NCI-H446 (cell line): ENCODE data around the gene NDEL1.

Experiments used
- DNase-seq, 2 experiments: peaks; one replicate each; lab custom pipeline; 2025; lab: John Stamatoyannopoulos, UW

The NDEL1 gene

GRCh38 chr17:8479431-8479947 is 43.8 kb downstream of the NDEL1 start:
- DNase-seq = no peak

DNA sequence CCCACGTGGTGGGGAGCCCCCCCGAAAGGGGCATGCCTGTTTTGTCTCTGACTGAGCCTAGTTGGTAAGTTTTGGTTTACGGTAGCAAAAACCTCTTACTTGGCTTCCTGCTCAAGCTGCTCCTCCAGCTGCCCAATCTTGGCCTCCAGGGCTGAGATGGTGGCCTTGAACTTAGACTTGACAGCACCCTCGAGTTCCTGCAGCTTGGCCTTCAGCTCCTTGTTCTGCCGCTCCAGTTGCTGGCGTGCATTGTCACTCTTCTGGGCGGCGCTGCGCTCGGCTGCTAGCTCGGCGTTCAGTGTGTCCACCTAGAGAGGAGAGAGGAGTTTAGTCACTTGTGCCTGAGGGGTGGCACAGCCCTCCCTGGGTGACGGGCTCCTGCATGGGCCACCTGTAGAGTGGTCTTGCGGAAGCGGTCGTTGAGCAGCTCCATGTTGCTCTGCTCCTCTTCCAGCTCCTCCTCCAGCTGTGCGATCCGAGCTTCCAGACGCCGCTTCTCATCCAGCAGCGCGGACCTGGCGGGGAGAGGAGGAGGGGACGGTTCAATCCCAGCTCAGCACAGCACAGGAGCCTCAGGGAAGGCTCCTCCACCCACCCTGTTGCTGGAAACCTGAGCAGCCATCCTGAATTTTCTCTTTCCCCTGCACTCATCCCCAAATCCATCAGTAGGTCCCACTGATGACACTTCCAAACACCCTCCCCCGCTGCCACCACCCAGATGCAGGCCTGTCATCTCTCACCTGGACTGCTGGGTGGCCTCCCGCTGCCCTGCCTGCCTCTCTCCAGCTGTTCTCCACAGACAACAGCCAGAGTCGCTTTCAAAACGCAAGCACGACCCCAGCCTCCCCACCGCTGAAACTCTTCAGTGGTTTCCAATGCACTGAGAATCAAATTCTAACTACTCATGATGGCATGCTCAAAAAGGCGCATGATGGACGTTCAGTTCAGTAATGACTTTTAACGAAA is 44.6 kb downstream of the NDEL1 start:
- DNase-seq = no peak

GRCh38 chr17:8481089-8481488 is 45.4 kb downstream of the NDEL1 start:
- no peak for DNase-seq

GRCh38 chr17:8481703-8482102 is 46.0 kb downstream of the NDEL1 start:
- no peak for DNase-seq

DNA sequence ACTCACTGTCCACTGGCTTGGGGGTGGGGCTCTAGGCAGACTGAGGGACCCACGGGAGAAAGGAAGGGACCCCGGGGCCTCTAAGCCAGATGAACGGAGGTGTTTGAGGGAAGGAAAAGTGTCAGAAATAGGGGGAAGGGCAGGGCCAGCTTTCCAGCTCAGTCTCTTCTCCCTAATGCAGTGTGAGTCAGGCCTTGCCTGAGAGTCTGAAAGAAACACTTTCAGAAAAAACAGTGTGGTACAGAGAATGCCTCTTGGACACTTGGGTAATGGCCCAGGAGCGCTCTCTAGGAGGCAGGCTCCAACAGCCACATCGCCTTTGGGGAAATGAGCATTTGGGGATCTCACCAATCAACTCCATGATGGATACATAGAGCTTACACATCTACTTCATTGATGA is 46.9 kb downstream of the NDEL1 start:
- no peak for DNase-seq

GRCh38 chr17:8484465-8484864 is 48.8 kb downstream of the NDEL1 start:
- DNase-seq = no peak

DNA sequence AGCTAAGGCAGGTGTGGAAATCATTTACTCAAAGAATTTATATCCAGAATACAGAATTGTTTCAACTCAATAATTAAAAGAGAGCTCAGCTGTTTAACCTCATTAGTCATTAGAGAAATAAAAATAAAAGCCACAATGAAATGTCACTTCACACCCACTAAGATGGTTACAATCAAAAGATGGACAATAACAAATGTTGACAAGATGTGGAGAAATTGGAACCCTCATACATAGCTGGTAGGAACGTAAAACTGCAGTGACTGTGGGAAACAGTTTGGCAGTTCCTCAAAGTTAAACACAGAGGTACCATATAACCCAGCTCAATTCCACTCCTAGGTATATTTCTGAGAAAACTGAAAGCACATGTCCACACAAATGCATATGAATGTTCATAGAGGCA is 49.8 kb downstream of the NDEL1 start:
- DNase-seq = no peak

DNA sequence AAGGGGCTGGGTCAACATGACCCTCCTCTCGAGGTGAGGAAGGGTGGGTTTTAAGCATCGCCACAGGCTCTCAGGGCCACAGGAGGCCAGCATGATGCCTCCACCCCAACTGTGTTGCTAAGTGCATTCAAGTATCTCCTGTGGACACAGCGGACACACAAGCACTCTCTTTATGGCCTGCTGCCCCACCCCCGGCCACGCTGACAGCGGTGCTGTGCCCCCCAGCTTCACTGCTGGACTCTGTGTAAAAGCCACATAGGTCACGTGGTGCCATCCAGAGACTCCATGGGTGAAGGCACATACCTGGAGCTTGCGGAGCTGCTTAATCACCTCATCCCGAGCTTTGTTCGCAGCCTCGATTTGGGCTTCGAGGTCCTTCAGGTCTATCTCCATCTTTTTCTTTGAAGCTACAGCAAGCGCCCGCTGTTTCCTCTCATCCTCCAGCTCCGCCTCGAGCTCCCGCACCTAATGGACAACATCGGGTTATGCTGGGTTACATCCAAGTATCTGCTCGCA is 51.5 kb downstream of the NDEL1 start:
- DNase-seq = no peak

DNA sequence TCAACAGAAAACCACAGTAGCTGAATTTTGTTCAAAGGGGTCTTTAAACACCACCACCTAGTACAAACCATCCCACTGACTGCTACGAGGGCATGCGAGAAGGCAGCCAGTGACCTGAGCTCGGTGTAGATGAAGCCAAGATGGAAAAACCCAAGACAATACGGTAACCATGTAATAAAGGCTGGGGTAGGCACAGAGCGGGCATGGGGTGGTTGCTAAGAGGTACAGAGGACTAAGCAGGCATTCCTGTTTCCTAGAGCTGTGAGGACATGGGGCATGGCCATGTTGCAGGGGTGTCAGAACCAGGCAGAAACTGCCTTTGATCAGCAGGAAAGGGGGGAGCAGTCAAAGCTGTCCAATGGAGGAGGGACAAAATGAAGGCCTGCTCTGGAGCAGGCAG is 52.1 kb downstream of the NDEL1 start:
- no peak for DNase-seq

- DNase-seq = no peak
Measured at GRCh38 chr17:8488491-8488890, 52.8 kb downstream of the NDEL1 start.

GRCh38 chr17:8488901-8489300 is 53.2 kb downstream of the NDEL1 start:
- DNase-seq = peak in 1 of 2 experiments; percentile 48

DNA sequence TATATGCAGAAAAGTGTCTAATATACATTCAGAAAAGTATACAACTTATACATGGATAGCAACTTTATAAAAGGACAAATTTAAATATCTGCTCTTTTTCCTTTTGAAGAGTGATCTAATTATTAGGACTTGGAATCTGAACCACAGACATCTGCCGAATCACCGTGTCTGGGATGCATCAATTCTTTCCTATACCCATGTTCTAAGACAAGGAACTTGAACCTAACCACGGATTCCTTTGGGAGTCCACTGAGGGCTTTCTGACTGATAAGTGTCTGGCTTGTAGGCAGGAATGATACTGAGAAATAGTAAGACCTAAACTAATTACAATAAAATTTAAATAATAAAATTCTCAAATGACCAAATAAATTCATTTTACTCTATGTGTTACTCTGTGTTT is 54.2 kb downstream of the NDEL1 start:
- no peak for DNase-seq

GRCh38 chr17:8490256-8491023 is 54.8 kb downstream of the NDEL1 start:
- DNase-seq = no peak

DNA sequence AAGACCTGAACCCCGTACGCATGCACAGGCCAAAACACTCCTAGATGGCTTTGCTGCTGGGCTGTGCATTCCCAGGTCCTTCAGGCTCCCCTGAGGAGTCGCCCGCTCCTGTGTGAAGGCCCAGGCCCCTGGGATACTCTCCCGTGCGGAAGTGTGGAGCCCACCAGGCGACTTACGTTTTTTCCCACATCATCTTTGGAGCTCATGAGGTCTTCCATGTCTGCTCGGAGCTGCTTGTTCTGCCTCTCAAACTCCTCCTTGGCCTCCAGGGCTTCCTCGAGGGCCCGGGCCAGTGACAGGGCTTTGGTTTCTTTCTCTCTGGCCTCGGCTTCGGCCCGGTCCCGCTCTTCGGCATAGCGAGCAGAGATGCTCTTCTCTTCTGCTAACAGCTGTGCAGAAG is 56.4 kb downstream of the NDEL1 start:
- no peak for DNase-seq

DNA sequence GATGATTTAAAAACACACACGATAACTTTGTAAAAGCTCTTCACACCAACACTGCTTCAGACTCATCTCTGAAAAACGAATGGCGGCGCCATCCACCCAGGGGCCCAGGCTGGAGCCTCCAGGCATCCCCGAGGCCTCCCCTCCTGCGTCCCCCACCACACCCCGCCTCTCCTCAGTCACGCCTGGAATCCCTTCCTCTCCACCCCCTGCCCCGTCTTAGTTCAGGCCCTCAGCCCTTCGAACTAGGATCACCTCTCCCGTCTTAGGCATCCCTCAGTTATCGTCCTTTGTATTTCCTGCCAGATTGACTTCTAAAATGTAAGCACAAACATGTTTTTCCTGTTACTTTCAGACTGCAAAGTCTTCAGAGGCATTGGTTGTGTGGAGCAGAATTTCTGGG is 58.3 kb downstream of the NDEL1 start:
- no peak for DNase-seq

- no peak for DNase-seq
Measured at GRCh38 chr17:8494506-8495111, 58.9 kb downstream of the NDEL1 start.

DNA sequence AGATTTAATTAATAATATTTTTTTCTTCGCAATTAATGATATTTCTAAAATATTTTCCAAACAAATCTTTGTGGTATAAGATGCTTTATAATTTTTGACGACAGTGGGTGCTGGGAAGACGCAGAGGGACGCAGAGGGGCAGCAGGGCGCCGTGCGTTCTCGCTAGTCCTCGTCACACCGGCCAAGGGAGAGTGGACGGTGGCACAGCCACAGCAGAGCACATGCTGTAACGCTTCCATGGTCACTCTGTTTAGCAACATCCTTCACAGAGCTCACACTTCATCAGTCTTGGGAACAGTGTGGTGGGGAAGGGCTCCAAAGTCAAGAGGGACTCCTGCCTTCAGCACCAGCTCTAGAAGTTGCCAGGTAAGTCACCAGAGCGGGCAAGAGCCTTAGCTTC is 60.4 kb downstream of the NDEL1 start:
- no peak for DNase-seq

GRCh38 chr17:8499171-8499570 is 63.5 kb downstream of the NDEL1 start:
- DNase-seq = no peak

- DNase-seq = no peak
Measured at GRCh38 chr17:8499614-8500013, 63.9 kb downstream of the NDEL1 start.

GRCh38 chr17:8500609-8501008 is 64.9 kb downstream of the NDEL1 start:
- DNase-seq = no peak

GRCh38 chr17:8502126-8502525 is 66.4 kb downstream of the NDEL1 start:
- no peak for DNase-seq

DNA sequence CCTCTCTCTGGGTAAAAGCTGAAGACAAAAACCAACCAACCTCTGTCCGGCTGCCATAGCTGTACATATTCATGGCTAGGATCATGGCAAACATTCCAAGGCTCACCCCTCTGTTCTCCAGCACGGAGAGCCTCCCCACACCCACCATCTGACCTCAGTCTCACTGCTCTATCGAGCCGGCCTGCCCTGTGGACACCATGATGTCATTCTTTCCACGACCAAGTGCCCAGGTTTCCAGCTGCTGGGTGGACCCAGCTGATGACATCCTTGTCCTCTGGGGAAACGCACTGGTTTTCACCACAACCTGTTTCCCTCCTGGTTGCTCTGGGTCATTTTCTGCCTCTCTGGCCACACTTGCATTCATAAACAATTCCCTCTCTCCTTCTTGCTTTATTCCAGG is 67.7 kb downstream of the NDEL1 start:
- DNase-seq = no peak
